ENCODE data around the gene GPR137.

- no peak for TF ChIP-seq YY1 (IDR thresholded peaks at IDR 0.05; ENCODE audit: insufficient read depth, insufficient read length)
- TF ChIP-seq SUZ12 (IDR thresholded peaks at IDR 0.05; ENCODE audit: extremely low read depth, insufficient read depth, insufficient read length), result no peak
Observed at GRCh38 chr11:64321026-64321425, 35.4 kb downstream of the GPR137 start.
